ENCODE measurements around the gene CYSRT1.
"Not testable (repeated sequence)": the region's sequence is repeated elsewhere in the genome, so short reads cannot be mapped to it uniquely, and the experiment has no call there.

The CYSRT1 gene

DNA sequence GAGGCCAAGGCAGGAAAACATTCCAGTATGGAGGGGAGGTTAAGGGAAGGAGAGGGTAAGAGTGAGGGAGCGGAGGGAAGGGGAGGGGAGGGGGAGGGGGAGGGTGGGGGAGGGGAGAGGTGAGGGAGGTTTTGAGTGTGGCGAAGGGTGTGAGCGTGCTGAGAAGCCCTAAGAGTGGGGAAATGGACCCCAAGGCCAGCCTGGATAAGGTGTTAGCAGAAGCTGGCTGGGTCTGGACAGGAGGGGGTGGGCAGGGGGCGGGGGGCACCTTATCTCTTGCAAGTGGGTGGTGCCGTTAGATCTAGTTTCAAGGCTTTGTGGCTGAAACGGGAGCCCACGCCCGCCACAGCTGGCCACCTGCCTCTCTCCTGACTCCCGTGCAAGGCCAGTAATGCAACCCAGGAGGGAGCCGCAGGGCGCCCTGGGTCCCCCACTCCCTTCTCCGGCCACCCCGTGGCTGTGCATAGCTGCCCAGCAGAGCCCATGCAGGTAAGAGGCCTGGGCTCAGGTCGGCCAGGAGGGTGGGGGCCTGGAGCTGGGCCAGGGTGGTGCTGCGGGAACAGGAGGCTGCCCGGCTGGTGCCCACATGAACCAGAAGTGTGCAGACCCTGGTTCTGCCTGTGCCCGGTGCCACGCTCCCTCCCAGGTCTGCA lies 3.0 kb downstream of the CYSRT1 start:
- no peak for DNase-seq

- no peak for DNase-seq
Observed at GRCh38 chr9:137228506-137228967, 3.6 kb downstream of the CYSRT1 start.

DNA sequence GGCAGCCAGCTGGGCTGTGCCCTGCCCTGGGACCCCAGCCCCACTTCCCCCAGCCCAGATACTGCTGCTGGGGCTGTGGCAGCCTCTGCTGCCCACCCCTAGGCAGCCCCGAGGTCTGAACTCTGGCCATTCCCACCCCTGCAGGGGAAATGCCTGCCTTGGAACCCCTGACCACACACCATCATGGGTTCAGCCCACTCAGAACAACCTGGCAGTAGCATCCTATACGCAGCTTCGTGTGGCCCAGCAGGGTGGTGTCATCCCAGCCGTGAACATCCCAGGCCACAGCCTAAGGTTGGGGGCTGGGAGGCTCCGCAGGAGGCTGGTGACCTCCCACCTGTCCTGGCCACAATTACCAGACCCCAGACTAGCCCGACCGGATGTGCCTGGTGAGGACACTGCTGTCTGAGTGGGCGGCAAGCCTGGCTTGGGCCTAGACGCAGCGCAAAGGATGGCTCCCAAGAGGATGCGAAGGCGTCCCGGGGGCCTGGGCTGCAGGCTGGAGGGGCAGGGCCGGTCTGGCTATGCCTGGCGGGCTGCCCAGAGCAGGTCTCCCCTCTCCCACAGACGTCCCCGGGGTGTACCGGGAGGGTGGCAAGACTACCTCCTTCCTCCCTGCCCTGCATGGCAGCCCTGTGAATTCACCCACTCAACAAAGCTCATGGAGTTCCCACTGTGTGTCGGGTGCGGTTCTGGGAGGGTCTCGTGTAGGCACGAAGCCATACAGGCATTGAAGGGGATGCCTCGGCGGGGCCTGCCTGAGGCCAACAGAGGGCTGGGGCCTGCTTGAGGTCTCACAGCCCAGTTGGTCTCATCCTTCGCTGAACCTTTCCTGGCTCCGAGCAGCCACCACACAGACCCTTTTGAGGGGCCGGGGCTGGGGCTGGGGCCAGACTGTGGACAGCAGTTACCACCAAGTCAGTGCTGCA lies 4.3 kb downstream of the CYSRT1 start:
- no peak for DNase-seq

- DNase-seq, result no peak
Observed at GRCh38 chr9:137229903-137230704, 5.1 kb downstream of the CYSRT1 start.

DNA sequence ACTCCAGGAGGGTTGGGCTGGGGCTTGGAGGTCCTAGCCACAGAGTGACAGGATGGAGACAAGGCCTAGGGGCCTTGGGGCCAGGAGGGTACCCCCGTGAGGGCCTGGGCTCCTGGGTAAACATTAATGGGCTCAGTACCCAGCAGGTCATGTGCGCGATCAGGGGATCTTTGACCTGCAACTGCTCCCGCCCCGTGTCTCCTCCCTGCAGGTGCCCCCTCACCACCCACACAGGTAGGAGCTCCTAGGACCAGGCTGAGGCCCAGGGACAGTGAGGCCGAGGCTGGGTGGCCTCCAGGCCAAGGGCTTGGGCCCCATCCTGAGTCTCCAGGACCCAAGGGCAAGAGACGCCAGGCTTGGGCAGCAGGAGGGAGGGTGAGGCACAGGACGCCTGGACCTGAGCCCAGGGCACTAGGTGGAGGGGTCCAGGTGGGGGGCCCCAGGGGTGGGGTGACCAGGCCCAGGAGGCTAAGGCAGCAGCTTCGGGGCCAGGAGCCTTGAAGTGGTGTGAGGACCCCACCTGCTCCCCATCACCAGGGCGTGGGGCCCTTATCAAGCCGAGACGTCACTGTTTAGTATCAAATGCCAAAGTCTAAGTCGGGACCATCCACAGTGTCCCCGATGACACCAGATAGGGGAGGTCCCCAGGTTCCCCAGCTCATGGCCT lies 5.9 kb downstream of the CYSRT1 start, which contains the start of gene SLC34A3:
TSS of gene SLC34A3 (plus strand) at position 197 of the 667 bp plus-strand sequence. CDS start 802 bp downstream, outside the sequence.
- DNase-seq, result no peak

DNA sequence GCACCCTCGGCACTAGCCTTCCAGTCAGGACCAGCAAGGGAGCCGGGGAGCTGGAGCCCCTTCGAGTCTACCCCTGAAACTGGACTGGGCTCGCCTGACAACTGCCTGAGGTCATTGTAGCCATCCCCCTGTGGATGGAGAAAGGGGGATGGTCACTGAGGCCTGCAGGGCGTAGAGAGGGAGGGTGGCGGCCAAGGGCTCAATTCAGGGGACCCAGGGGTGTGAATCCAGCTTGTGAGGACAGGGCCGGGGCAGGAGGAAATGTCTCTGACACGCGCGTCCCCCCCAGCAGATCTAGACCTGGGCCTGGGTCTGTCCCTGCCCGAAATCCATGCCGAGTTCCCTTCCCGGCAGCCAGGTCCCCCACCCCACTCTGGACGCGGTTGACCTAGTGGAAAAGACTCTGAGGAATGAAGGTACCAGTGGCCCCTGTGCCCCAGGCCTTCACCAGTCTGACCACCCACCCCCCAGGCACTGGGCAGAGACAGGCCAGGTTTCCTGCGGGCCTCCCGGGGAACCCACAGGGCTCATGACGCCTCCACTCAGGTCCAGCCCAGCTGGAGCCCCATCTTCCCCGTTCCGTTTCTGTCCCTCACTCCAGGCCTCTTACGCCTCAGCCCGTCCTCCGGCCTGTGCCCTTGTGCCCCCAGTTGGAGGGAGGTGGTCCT lies 6.5 kb downstream of the CYSRT1 start:
- no peak for DNase-seq

DNA sequence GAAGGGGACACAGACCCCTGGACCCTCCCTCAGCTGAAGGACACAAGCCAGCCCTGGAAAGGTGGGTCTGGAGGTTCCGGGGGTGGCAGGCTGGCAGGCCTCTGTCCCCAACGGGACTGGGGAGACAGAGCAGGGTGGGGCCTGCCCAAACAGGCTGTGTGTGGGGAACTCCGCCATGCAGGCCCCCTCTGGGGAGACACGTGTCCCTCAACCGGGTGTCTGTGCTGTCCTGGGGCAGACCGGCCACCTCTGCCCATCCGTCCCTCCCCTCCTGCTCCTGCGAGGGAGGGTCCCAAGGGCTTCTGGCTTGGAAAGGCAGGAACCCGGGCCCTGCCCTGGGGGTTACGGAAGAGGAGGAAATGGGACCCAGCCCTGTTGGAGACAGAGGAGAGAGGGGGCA lies 7.1 kb downstream of the CYSRT1 start:
- no peak for DNase-seq

DNA sequence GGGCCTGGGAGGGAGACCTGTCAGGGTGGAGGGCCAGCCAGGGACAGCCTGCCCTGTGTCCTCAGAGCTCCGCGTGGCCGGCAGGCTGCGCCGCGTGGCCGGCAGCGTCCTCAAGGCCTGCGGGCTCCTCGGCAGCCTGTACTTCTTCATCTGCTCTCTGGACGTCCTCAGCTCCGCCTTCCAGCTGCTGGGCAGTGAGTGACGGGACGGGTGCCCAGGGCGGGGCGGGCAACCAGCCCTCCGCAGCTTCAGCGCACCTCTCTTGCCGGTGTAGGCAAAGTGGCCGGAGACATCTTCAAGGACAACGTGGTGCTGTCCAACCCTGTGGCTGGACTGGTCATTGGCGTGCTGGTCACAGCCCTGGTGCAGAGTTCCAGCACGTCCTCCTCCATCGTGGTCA lies 7.5 kb downstream of the CYSRT1 start:
- no peak for DNase-seq

DNA sequence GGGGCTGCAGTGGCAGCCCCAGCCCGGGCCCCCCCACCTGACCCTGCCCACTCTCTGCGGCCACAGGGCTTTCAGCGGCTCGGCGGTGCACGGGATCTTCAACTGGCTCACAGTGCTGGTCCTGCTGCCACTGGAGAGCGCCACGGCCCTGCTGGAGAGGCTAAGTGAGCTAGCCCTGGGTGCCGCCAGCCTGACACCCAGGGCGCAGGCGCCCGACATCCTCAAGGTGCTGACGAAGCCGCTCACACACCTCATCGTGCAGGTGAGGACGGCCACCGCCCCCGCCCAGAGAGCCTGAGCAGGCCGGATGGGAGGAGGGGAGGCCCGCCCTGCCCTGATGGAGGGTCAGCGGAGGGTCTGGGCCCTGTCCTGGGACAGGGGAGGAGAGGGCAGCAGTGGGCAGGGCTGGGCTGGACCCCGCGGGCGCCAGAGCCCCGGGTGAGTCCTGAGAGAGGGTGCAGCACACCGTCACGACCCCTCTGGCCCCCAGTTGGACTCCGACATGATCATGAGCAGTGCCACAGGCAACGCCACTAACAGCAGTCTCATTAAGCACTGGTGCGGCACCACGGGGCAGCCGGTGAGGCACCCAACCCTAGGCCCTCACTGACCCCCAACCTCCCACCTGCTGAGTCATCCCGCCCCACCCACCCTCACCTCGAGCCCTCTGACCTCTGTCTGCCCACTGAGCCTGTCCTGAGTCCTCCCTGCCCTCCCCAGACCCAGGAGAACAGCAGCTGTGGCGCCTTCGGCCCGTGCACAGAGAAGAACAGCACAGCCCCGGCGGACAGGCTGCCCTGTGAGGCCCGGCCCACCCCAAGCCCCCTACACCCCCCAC lies 8.4 kb downstream of the CYSRT1 start:
- DNase-seq, result no peak

DNA sequence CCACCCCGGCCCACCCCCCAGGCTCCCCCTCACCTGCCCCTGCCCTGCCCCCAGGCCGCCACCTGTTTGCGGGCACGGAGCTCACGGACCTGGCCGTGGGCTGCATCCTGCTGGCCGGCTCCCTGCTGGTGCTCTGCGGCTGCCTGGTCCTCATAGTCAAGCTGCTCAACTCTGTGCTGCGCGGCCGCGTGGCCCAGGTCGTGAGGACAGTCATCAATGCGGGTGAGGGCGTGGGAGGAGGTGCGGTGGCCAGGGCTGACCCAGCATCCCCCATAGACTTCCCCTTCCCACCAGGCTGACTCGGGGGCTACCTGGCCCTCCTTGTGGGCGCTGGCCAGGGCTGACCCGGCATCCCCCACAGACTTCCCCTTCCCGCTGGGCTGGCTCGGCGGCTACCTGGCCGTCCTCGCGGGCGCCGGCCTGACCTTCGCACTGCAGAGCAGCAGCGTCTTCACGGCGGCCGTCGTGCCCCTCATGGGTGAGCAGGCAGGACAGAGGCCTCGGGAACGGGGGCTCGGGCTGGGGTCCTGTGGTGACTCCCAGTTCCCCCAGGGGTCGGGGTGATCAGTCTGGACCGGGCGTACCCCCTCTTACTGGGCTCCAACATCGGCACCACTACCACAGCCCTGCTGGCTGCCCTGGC lies 9.2 kb downstream of the CYSRT1 start:
- DNase-seq, result no peak

GRCh38 chr9:137234758-137235423 lies 9.9 kb downstream of the CYSRT1 start:
- no peak for DNase-seq

DNA sequence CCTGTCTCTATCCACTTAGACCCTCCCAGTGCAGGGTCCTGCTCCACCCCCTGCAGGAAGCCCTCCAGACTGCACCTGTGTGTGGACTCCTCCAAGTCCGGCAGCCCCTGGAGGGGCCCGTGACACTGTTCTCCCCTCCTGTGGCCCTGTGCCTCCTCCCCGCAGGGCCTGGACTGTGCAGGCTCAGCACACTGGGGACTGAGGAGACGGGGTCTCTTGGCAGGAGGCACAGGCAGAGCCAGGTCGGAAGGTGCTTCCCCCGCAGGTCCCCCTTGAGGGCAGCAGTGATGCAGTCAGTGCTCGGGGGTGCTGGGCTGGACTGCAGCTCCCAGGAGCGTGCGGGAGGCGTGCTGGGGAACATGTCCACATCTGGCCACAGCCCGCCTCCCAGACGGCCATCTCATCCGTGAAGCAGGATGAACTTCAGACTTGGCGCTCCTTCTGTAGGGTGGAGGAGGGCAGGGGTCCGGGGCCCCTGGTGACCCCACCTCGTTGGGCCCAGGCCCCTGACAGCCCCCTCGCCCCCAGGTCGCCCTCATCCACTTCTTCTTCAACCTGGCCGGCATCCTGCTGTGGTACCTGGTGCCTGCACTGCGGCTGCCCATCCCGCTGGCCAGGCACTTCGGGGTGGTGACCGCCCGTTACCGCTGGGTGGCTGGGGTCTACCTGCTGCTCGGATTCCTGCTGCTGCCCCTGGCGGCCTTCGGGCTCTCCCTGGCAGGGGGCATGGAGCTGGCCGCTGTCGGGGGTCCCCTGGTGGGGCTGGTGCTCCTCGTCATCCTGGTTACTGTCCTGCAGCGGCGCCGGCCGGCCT lies 10.7 kb downstream of the CYSRT1 start:
- DNase-seq, result no peak

- no peak for DNase-seq
Observed at GRCh38 chr9:137236238-137236935, 11.4 kb downstream of the CYSRT1 start.

DNA sequence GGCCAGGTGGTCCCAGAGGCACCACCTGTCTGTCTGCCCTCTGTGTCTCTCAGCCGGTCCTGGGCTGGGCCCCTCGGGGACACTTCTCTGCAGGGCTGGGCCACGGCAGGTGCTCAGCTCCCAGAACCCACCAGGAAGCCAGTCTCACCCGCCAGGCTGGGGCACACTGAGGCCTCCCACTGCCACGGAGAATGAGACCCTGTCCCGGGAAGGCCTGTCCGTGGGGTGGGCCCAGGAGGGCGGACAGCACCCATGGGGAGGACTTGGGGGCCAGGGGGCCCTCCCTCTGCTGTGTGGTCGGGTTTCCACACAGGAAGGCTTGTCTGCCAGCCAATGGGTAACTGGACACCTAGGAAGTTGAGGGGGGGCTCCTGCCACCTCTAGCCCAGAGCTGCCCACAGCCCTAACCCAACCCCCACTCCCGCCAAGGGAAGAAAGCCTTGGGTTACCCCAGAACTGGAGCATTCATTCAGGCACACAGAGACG lies 12.0 kb downstream of the CYSRT1 start:
- no peak for DNase-seq

- DNase-seq, result no peak
Observed at GRCh38 chr9:137237759-137238726, 13.1 kb downstream of the CYSRT1 start.

DNA sequence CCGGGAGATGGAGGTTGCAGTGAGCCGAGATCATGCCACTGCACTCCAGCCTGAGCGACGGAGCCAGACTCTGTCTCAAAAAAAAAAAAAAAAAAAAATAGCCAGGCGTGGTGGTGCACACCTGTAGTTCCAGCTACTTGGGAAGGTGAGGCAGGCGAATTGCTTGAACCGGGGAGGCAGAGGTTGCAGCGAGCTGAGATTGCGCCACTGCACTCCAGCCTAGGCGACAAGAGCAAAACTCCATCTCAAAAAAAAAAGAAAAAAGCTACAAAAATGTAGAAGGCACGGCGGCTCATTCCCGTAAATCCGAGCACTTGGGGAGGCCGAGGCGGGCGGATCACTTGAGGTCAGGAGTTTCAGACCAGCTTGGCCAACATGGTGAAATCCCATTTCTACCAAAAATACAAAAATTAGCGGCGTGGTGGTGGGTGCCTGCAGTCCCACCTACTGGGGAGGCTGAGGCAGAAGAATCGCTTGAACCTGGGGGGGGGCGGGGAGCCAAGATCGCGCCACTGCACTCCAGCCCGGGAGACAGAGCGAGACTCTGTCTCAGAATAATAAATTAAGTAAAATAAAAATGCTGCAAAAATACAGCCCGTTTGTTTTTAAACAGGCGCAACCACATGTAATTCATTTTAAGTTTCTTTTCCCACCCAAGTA lies 14.7 kb downstream of the CYSRT1 start:
- not testable (repeated sequence) for DNase-seq
